GM18511 (cell line): ENCODE data around the gene CACNA1C.
A peak's percentile ranks its signal among the peaks of the same experiment; 100 is the strongest.
"Not testable (repeated sequence)": the region's sequence is repeated elsewhere in the genome, so short reads cannot be mapped to it uniquely, and the experiment has no call there.

ENCODE experiments used
- ATAC-seq: cut with Tn5 transposase; IDR thresholded peaks from one replicate; pipeline ENCODE4 v1.9.1; 2021; ENCODE audit warnings: mild to moderate bottlenecking, moderate library complexity; ENCODE audit not compliant: unreplicated experiment

Gene CACNA1C

GRCh38 chr12:2248901-2249381 lies 196.2 kb downstream of the CACNA1C start:
- ATAC-seq, result peak; percentile 79

- no peak for ATAC-seq
Observed at GRCh38 chr12:2250797-2251196, 198.0 kb downstream of the CACNA1C start.

- ATAC-seq, result no peak
Observed at GRCh38 chr12:2251526-2252209, 198.9 kb downstream of the CACNA1C start.

GRCh38 chr12:2255311-2255710 lies 202.5 kb downstream of the CACNA1C start:
- no peak for ATAC-seq

GRCh38 chr12:2255731-2256130 lies 202.9 kb downstream of the CACNA1C start:
- ATAC-seq, result not testable (repeated sequence)

GRCh38 chr12:2256453-2256852 lies 203.7 kb downstream of the CACNA1C start:
- no peak for ATAC-seq

- ATAC-seq, result no peak
Observed at GRCh38 chr12:2256915-2257314, 204.1 kb downstream of the CACNA1C start.

- no peak for ATAC-seq
Observed at GRCh38 chr12:2258025-2258424, 205.2 kb downstream of the CACNA1C start.

- ATAC-seq, result no peak
Observed at GRCh38 chr12:2259369-2259768, 206.6 kb downstream of the CACNA1C start.

GRCh38 chr12:2260441-2260840 lies 207.7 kb downstream of the CACNA1C start:
- no peak for ATAC-seq

GRCh38 chr12:2261708-2262107 lies 208.9 kb downstream of the CACNA1C start:
- ATAC-seq, result no peak

- ATAC-seq, result no peak
Observed at GRCh38 chr12:2262449-2262848, 209.7 kb downstream of the CACNA1C start.

- ATAC-seq, result no peak
Observed at GRCh38 chr12:2263901-2264300, 211.1 kb downstream of the CACNA1C start.

- ATAC-seq, result no peak
Observed at GRCh38 chr12:2264651-2265232, 212.0 kb downstream of the CACNA1C start.

GRCh38 chr12:2265461-2266167 lies 212.8 kb downstream of the CACNA1C start:
- no peak for ATAC-seq

GRCh38 chr12:2266666-2267620 lies 214.2 kb downstream of the CACNA1C start:
- ATAC-seq, result no peak

GRCh38 chr12:2267703-2268470 lies 215.1 kb downstream of the CACNA1C start:
- no peak for ATAC-seq

- ATAC-seq, result no peak
Observed at GRCh38 chr12:2268471-2269286, 215.9 kb downstream of the CACNA1C start.

GRCh38 chr12:2270846-2271245 lies 218.1 kb downstream of the CACNA1C start:
- no peak for ATAC-seq
